Pancreas (tissue), 10 donors: ENCODE data around the gene CAMK2A. TPM values are rescaled to one million over a fixed set of nuclear protein-coding genes. Genes with fewer than 3 reads are reported as not detected.
A peak's percentile ranks its signal among the peaks of the same experiment; 100 is the strongest.

Experiments used
- ATAC-seq, 4 donors: fragments of 200-7000 bp; cut with Tn5 transposase; one replicate each; pipeline versions ENCODE4 v1.8.0 to v1.9.1; 2020; ENCODE audit warnings: mild to moderate bottlenecking in 4 of 4, moderate library complexity in 4 of 4
- DNase-seq, 6 donors: peaks; one replicate each; pipeline ENCODE4 v3.0.0-alpha.2; 2020
- FAIRE-seq: peaks from 2 replicates; lab custom pipeline; 2012; peaks lifted over from hg19 to GRCh38; lab: Jason Lieb, UNC
- H3K27ac ChIP-seq, 4 donors: fragments of 200-600 bp; sonication (generic); 1 replicate in 3 of 4; 2 replicates in 1 of 4; pipeline versions ENCODE4 v1.5.0 to v1.8.0; 2020
- H3K27me3 ChIP-seq, 4 donors: fragments of 200-600 bp; one replicate each; pipeline ENCODE4 v1.8.0; 2021
- H3K36me3 ChIP-seq, 3 donors: fragments of 200-600 bp; sonication (generic) in 1 of 3; one replicate each; pipeline versions ENCODE4 v1.5.0 to v1.8.0; 2020 to 2021
- H3K4me1 ChIP-seq, 3 donors: fragments of 200-600 bp; one replicate each; pipeline ENCODE4 v1.8.0; 2021
- H3K4me3 ChIP-seq, 4 donors: fragments of 200-600 bp; sonication (generic) in 2 of 4; one replicate each; pipeline versions ENCODE4 v1.5.0 to v1.8.0; 2020 to 2021
- H3K9me3 ChIP-seq, 4 donors: fragments of 200-600 bp; one replicate each; pipeline ENCODE4 v1.8.0; 2021
- CTCF ChIP-seq, 4 donors: fragments of 200-600 bp; sonication (generic) in 3 of 4; IDR thresholded peaks; one replicate each; pipeline versions ENCODE4 v1.5.0 to v1.8.0; 2021; ENCODE audit warnings: antibody characterized with exemption in 4 of 4
- WGBS, 2 donors: extraction: QIAGEN DNeasy Blood & Tissue Kit; methylation state at CpG; one replicate each; pipeline ENCODE4 v1.1.7; 2013; 5-methylcytosine and 5-hydroxymethylcytosine counted together
- intact Hi-C, 3 donors: fragments of 100-400 bp; cut with DNase I; formaldehyde crosslinking; loops; one replicate each; pipeline versions ENCODE4 v1.11.1 to v1.14.2; 2022
- polyA plus RNA-seq, 2 donors: library from polyadenylated mRNA; stranded (reverse); fragments of 200-250 nt; gene quantifications; one replicate each; pipeline ENCODE4 v1.2.3, GENCODE V29; 2013
- total RNA-seq, 6 donors: library from RNA; stranded (reverse); fragmentation: NEBNext Ultra II Directional in 4 of 6; extraction: Animal tissue kit (Norgen Biotek cat#: 25700) in 4 of 6; gene quantifications; one replicate each; pipeline versions ENCODE4 v1.2.1 to v1.2.4, GENCODE V29; 2021 to 2023
- donor health status: healthy with polysubstance abuse.
- donor health status: DM: no; HTN: no; CAD: no; lungs with moderate emphysema.
- donor health status: DM: no; HTN: no; CAD: no.
- donor health status: control.
- donor health status: control.
- donor health status: Bipolar disorder and iron deficiency.
- donor health status: DM: yes; HTN: yes; CAD: no.
- donor health status: DM: no; HTN: no; CAD: no.
- donor health status: DM: no; HTN: no; CAD: no.
- donor health status: DM: yes; HTN: yes; CAD: no.

Gene CAMK2A
- total and polyA plus RNA-seq, 8 donors: 0.03 to 0.19 (median 0.08) TPM; not detected in 3

- no peak for ATAC-seq
- intact Hi-C loops: no loop called here
- H3K36me3 ChIP-seq: no peaks in the 10 kb centered on the region
- peaks cover 0 to 2% (median 0%) of the 10 kb centered on the region in 3 donors for H3K4me1 ChIP-seq
- FAIRE-seq: no peak
- H3K27ac ChIP-seq: no peak overlapping the region
- 66 to 78% methylated on average over 3 of the region's 3 CpGs for WGBS, 2 donors
- H3K27me3 ChIP-seq: peaks cover 0 to 6% (median 2%) of the 10 kb centered on the region in 4 donors
- no peak for TF ChIP-seq CTCF (IDR thresholded peaks at IDR 0.05)
- no peak for DNase-seq
- H3K9me3 ChIP-seq: no peaks in the 10 kb centered on the region
- no peak overlapping the region for H3K4me3 ChIP-seq
Measured at GRCh38 chr5:150188146-150188842, 101.3 kb downstream of the CAMK2A start.

- no peaks in the 10 kb centered on the region for H3K9me3 ChIP-seq
- WGBS, 2 donors: 82 to 90% methylated on average over 4 of the region's 4 CpGs
- peaks cover 0 to 2% (median 0%) of the 10 kb centered on the region in 3 donors for H3K4me1 ChIP-seq
- no peak for TF ChIP-seq CTCF (IDR thresholded peaks at IDR 0.05)
- no peak overlapping the region for H3K27ac ChIP-seq
- H3K36me3 ChIP-seq: no peaks in the 10 kb centered on the region
- peaks cover 0 to 6% (median 2%) of the 10 kb centered on the region in 4 donors for H3K27me3 ChIP-seq
- ATAC-seq (no peak), DNase-seq (no peak), FAIRE-seq (no peak)
- intact Hi-C loops: no loop called here
- H3K4me3 ChIP-seq: no peak overlapping the region
Measured at GRCh38 chr5:150186897-150187296, 102.7 kb downstream of the CAMK2A start.

- FAIRE-seq (no peak), DNase-seq (no peak), ATAC-seq (no peak)
- intact Hi-C loops: no loop called here
- Histone ChIP-seq H3K27ac (no peak overlapping the region), H3K9me3 (no peaks in the 10 kb centered on the region), H3K4me1 (peaks cover 0 to 2% (median 0%) of the 10 kb centered on the region in 3 donors), H3K36me3 (no peaks in the 10 kb centered on the region), H3K4me3 (no peak overlapping the region), H3K27me3 (peaks cover 0 to 6% (median 2%) of the 10 kb centered on the region in 4 donors)
- no peak for TF ChIP-seq CTCF (IDR thresholded peaks at IDR 0.05)
- WGBS, 2 donors: 95 to 96% methylated on average over 8 of the region's 8 CpGs
Measured at GRCh38 chr5:150186137-150186536, 103.4 kb downstream of the CAMK2A start.

GRCh38 chr5:150184990-150185912, 104.3 kb downstream of the CAMK2A start:
- peak in 3 of 4 donors; percentile 60 to 83 (median 65) for ATAC-seq
- H3K27ac ChIP-seq: no peak overlapping the region
- intact Hi-C loops: no loop called here
- peaks cover 0 to 5% (median 0%) of the 10 kb centered on the region in 4 donors for H3K27me3 ChIP-seq
- H3K36me3 ChIP-seq: no peaks in the 10 kb centered on the region
- no peak for TF ChIP-seq CTCF (IDR thresholded peaks at IDR 0.05)
- WGBS, 2 donors: 47 to 54% methylated on average over 12 of the region's 12 CpGs
- FAIRE-seq: no peak
- H3K4me1 ChIP-seq: peaks cover 0 to 2% (median 0%) of the 10 kb centered on the region in 3 donors
- peak in 1 of 6 donors; percentile 10 for DNase-seq
- no peaks in the 10 kb centered on the region for H3K9me3 ChIP-seq
- no peak overlapping the region for H3K4me3 ChIP-seq
